ENCODE data around the gene TMEM225B.
"Not testable (repeated sequence)": the region's sequence is repeated elsewhere in the genome, so short reads cannot be mapped to it uniquely, and the experiment has no call there.

TMEM225B gene

GRCh38 chr7:99645590-99645989, 47.5 kb downstream of the TMEM225B start:
- H3K27me3 ChIP-seq (ENCODE audit: control insufficient read depth, insufficient read depth, low read length), result no peaks in the 10 kb centered on the region
- no peak overlapping the region for H3K4me3 ChIP-seq (ENCODE audit: low read length)
- H3K4me1 ChIP-seq (ENCODE audit: control insufficient read depth, insufficient read depth, low read length), result no peaks in the 10 kb centered on the region
- no peaks in the 10 kb centered on the region for H3K9me3 ChIP-seq (replicated peaks; ENCODE audit: low read length)
- no peak overlapping the region for H3K4me2 ChIP-seq (ENCODE audit: low read length)
- H3K9ac ChIP-seq (ENCODE audit: low read depth, low read length), result no peak overlapping the region
- H3K36me3 ChIP-seq (ENCODE audit: insufficient read depth, low read length), result no peaks in the 10 kb centered on the region

GRCh38 chr7:99648843-99649242, 50.8 kb downstream of the TMEM225B start:
- no peaks in the 10 kb centered on the region for H3K9me3 ChIP-seq (replicated peaks; ENCODE audit: low read length)
- H3K4me3 ChIP-seq (ENCODE audit: low read length), result no peak overlapping the region

DNA sequence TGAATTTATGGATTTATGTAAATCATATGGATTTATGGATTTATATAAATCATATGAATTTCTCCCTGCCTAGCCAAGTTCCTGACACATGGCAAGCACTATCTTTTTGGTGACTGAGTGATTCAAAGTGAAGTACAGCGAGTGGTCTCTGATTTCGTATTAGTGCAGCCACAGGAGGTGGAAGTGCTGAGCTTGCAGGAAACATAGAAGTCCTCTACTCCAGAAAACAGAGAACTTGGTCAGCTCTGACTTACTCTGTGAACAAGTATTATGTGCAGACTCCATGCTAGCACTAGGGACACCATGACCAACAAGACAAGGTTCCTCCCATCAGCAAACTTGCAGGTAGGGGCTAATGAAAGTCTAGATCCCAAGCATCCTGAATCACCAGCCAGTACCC, 53.2 kb downstream of the TMEM225B start:
- no peak overlapping the region for H3K9ac ChIP-seq (ENCODE audit: low read depth, low read length)
- no peaks in the 10 kb centered on the region for H3K9me3 ChIP-seq (replicated peaks; ENCODE audit: low read length)
- no peaks in the 10 kb centered on the region for H3K27me3 ChIP-seq (ENCODE audit: control insufficient read depth, insufficient read depth, low read length)

More at GRCh38 chr7:99648843-99649242, 50.8 kb downstream of the TMEM225B start:
- H3K4me1 ChIP-seq (ENCODE audit: control insufficient read depth, insufficient read depth, low read length), result no peaks in the 10 kb centered on the region
- H3K9ac ChIP-seq (ENCODE audit: low read depth, low read length), result no peak overlapping the region
- no peaks in the 10 kb centered on the region for H3K27me3 ChIP-seq (ENCODE audit: control insufficient read depth, insufficient read depth, low read length)
- no peaks in the 10 kb centered on the region for H3K36me3 ChIP-seq (ENCODE audit: insufficient read depth, low read length)
- no peak overlapping the region for H3K4me2 ChIP-seq (ENCODE audit: low read length)

DNA sequence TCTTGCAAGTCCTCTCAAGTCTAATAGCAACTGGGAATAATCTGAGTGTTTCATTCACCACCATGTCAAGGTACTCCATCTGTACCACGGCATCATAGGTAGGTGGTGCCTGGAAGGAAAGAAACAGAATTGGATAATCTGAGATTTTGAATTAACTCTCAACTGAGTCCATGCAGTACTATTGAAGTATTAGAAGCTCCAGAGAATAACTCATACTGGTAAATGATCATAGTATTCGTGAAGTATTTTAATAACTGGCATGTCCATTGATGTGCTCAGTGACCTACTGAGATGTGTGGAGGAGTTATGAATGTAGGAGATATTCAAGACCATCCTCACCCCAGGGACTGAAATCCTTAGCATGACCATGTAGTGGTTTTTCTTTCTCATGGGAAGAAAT, 54.6 kb downstream of the TMEM225B start:
- no peaks in the 10 kb centered on the region for H3K27me3 ChIP-seq (ENCODE audit: control insufficient read depth, insufficient read depth, low read length)

More for the DNA sequence above, 53.2 kb downstream of the TMEM225B start:
- no peaks in the 10 kb centered on the region for H3K36me3 ChIP-seq (ENCODE audit: insufficient read depth, low read length)
- no peaks in the 10 kb centered on the region for H3K4me1 ChIP-seq (ENCODE audit: control insufficient read depth, insufficient read depth, low read length)
- no peak overlapping the region for H3K4me2 ChIP-seq (ENCODE audit: low read length)
- no peak overlapping the region for H3K4me3 ChIP-seq (ENCODE audit: low read length)

GRCh38 chr7:99653269-99653668, 55.2 kb downstream of the TMEM225B start:
- not testable (repeated sequence) for H3K4me1 ChIP-seq (ENCODE audit: control insufficient read depth, insufficient read depth, low read length); H3K9ac ChIP-seq (ENCODE audit: low read depth, low read length); H3K27me3 ChIP-seq (ENCODE audit: control insufficient read depth, insufficient read depth, low read length); H3K9me3 ChIP-seq (replicated peaks; ENCODE audit: low read length); H3K4me2 ChIP-seq (ENCODE audit: low read length); H3K4me3 ChIP-seq (ENCODE audit: low read length); H3K36me3 ChIP-seq (ENCODE audit: insufficient read depth, low read length)

More for the DNA sequence above, 54.6 kb downstream of the TMEM225B start:
- Histone ChIP-seq H3K9me3 (replicated peaks; ENCODE audit: low read length) (no peaks in the 10 kb centered on the region), H3K4me3 (ENCODE audit: low read length) (no peak overlapping the region), H3K36me3 (ENCODE audit: insufficient read depth, low read length) (no peaks in the 10 kb centered on the region), H3K9ac (ENCODE audit: low read depth, low read length) (no peak overlapping the region), H3K4me2 (ENCODE audit: low read length) (no peak overlapping the region), H3K4me1 (ENCODE audit: control insufficient read depth, insufficient read depth, low read length) (no peaks in the 10 kb centered on the region)

DNA sequence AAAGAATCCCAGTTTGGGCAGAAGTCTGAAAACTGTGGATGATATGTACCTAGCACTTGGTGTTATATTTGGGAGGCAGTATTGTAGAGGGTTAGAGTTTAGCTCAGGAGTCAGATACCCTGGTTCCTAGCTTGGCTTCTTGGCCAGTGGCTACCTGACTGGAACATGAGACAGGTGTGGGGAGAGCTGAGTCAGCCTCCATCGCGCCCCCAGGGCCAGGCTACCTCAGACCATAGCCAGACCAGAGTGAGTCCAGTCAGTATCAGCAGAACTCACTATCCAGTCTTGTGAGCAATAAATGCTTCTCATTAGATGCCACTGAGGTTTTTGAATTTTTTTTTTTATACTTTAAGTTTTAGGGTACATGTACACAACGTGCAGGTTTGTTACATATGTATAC, 55.7 kb downstream of the TMEM225B start:
- H3K36me3 ChIP-seq (ENCODE audit: insufficient read depth, low read length), result no peaks in the 10 kb centered on the region
- H3K9me3 ChIP-seq (replicated peaks; ENCODE audit: low read length), result no peaks in the 10 kb centered on the region
- H3K9ac ChIP-seq (ENCODE audit: low read depth, low read length), result no peak overlapping the region
- no peaks in the 10 kb centered on the region for H3K4me1 ChIP-seq (ENCODE audit: control insufficient read depth, insufficient read depth, low read length)
- no peaks in the 10 kb centered on the region for H3K27me3 ChIP-seq (ENCODE audit: control insufficient read depth, insufficient read depth, low read length)
- no peak overlapping the region for H3K4me2 ChIP-seq (ENCODE audit: low read length)
- no peak overlapping the region for H3K4me3 ChIP-seq (ENCODE audit: low read length)

DNA sequence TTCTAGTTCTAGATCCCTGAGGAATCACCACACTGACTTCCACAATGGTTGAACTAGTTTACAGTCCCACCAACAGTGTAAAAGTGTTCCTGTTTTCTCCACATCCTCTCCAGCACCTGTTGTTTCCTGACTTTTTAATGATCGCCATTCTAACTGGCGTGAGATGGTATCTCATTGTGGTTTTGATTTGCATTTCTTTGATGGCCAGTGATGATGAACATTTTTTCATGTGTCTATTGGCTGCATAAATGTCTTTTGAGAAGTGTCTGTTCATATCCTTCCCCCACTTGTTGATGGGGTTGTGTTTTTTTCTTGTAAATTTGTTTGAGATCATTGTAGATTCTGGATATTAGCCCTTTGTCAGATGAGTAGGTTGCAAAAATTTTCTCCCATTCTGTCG, 56.6 kb downstream of the TMEM225B start:
- not testable (repeated sequence) for H3K4me1 ChIP-seq (ENCODE audit: control insufficient read depth, insufficient read depth, low read length); H3K9ac ChIP-seq (ENCODE audit: low read depth, low read length); H3K9me3 ChIP-seq (replicated peaks; ENCODE audit: low read length); H3K4me3 ChIP-seq (ENCODE audit: low read length); H3K4me2 ChIP-seq (ENCODE audit: low read length); H3K36me3 ChIP-seq (ENCODE audit: insufficient read depth, low read length); H3K27me3 ChIP-seq (ENCODE audit: control insufficient read depth, insufficient read depth, low read length)

GRCh38 chr7:99657879-99658278, 59.8 kb downstream of the TMEM225B start:
- not testable (repeated sequence) for H3K9me3 ChIP-seq (replicated peaks; ENCODE audit: low read length); H3K4me2 ChIP-seq (ENCODE audit: low read length); H3K4me3 ChIP-seq (ENCODE audit: low read length); H3K9ac ChIP-seq (ENCODE audit: low read depth, low read length); H3K27me3 ChIP-seq (ENCODE audit: control insufficient read depth, insufficient read depth, low read length); H3K4me1 ChIP-seq (ENCODE audit: control insufficient read depth, insufficient read depth, low read length); H3K36me3 ChIP-seq (ENCODE audit: insufficient read depth, low read length)

Data from skeletal muscle satellite cell (primary cell).